HL-60 (cell line): ENCODE data around the gene ZNF579.

Experiments
- CTCF ChIP-seq: IDR thresholded peaks from one replicate; pipeline ENCODE4 v1.5.1; 2011; ENCODE audit warnings: low read length, control low read depth, inconsistent platforms; ENCODE audit not compliant: insufficient read depth
- GABPA ChIP-seq: IDR thresholded peaks from 2 replicates; pipeline ENCODE4 v1.6.1; 2012; ENCODE audit warnings: low read depth
- POLR2AphosphoS5 ChIP-seq: IDR thresholded peaks from 2 replicates; pipeline ENCODE4 v1.6.1; 2012; ENCODE audit warnings: low read depth
- REST ChIP-seq: IDR thresholded peaks from 2 replicates; pipeline ENCODE4 v1.6.1; 2012; ENCODE audit warnings: low read depth; ENCODE audit not compliant: insufficient replicate concordance
- SPI1 ChIP-seq: IDR thresholded peaks from 2 replicates; pipeline ENCODE4 v1.6.1; 2012; ENCODE audit warnings: low read depth, mild to moderate bottlenecking, borderline replicate concordance

GRCh38 chr19:55539090-55539984 is 41.3 kb downstream of the ZNF579 start:
- TF ChIP-seq CTCF (no peak), POLR2AphosphoS5 (no peak), SPI1 (no peak), GABPA (no peak), REST (no peak)
